HG03064 (cell line): Measurements from ENCODE around the gene DNAAF3.
"Not testable (repeated sequence)": the region's sequence is repeated elsewhere in the genome, so short reads cannot be mapped to it uniquely, and the experiment has no call there.

Experiments used
- ATAC-seq: cut with Tn5 transposase; IDR thresholded peaks from one replicate; pipeline ENCODE4 v1.9.1; 2021; ENCODE audit warnings: low read depth; ENCODE audit not compliant: unreplicated experiment

The DNAAF3 gene

DNA sequence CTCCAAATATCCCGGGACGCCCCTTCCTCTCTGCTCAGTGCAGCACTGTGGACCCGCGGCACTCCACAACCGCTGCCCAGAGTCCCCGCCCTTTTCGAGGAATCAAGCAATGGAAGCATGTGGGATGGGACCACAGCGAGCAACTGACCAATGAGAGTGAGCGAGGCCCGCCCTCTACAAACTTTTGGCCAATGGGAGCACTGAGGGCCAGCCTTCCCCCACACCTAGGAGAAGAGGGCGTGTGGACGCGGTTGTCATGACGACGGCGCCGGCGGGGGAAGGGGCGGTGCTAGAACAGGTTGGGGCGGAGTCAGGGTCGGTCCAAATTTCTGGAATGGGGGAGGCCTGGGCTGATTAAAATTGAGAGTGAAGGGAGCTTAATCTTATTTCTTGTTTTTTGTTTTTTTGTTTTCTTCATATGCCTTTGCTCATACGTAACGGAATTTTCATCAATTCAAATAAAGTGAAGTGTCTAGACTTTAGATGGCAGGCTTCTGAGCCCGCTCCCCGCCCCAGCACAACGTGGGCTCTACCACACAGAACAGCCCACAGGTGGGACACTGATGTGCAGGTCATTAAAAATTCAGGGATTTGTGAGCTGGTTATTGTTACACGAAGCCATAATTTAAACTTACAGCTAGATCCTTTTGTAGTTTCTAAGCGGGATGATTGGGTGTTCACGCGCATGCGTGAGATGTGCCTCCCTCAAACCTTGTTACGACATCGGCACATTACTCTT is at the start of gene DNAAF3:
Gene DNAAF3, minus strand, starts transcription at position 84 of the 739 bp plus-strand sequence. CDS start 200 bp downstream, outside the sequence.
- peak; percentile 61 for ATAC-seq

DNA sequence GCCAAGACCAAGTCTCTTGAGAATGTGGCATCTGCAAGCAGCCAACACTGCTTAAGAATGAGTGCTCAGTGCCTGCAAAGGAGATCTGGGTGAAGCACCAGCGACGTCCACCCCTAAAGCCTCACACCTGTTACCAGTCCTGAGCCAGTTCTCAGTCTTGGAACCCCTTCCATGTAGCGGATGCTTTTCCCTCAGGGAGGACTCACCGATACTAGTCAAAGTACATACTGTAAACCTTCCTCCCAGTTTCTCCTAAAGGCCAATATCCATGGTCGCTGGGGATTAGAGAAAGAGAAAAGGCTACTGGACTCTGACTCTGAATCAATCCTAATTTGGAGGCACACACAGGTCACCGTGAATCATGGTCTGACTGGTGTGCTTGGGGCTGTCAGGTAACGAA is 47.1 kb upstream of the DNAAF3 start:
- ATAC-seq, result no peak

DNA sequence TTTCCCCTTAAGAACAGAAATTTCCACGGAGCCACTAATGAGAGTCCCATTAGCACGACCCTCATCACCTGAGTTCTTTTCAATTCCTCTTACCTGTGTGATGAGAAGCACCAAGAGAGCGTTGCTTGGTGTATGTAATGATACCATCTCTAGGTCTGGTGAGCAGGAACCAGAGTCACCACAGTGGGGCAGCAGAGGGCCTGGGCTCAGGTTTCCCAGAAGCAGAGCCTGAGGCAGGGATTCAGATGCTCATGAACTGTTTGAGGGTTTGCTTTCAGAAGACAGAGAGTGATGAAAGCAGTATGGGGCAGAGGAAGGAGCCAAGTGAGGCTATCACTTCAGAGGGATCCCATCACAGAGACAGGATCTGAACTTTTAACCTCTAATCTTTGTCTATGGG is 46.0 kb upstream of the DNAAF3 start:
- ATAC-seq, result no peak

DNA sequence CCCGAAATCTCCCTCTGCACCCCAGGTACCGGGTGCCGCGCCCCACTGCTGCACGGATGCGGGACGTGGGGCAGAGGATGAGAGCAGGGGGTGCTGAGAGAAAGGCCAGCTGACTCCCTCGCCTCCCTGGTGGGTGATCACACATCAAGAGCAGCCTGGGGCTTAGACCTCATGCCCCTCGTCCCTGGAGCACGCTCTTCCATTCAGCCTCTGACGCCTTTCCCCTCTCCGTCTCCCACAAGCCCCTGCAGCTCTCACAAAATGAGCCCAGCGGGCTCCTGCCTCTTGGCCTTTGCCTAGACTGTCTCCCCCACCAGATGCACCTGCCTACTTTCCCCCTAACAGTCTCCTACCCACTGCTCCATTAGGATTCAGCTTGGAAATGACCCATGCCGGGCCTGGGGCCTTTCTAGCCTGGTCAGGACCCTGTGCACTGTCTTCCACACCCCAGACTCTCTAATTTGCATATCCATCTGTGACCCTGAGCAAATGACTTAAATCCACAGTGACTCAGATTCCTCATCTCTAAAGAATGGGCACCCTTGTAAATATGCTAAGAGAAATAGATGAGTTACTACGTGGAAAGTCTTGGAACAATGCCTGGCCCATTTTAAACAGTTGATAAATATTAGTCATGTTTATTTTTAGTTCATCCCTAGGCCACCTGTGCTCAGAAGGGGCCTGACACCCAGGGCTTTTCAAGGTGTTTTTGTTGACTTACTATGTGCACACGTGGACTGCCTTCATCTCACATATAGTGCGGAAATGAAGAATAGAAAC is 43.5 kb upstream of the DNAAF3 start:
- ATAC-seq, result no peak

DNA sequence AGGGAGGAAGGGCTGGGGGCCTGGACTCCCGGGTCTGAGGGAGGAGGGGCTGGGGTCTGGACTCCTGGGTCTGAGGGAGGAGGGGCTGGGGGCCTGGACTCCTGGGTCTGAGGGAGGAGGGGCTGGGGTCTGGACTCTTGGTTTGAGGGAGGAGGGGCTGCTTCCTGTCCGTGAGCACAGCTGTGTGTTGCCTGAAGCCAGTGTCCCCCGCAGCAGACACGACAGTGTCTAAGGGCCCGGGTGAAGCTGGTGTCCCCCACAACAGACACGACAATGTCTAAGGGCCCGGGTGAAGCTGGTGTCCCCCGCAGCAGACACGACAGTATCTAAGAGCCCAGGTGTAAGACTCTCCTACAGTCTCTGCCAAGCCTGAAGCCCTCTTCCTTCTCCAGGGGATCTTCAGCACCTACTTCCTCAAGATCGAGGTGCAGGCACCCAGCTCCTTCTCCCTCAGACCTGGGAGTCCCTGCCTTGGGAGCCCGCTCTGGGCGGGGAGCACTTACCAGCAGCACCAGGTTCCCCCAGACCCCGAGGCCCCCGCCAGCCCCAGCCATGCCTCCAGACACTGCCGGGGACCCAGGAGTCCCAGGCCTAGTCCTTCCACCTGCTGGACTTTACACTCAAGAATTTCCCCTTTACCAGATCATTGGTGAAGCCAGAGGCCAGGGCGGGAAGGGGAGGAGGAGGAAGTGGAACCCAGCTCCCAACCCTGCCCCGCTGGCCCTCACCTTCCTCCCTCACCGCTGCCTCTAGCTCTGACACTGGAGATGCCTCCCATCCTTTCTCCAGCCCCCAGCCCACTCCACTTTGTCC is 42.7 kb upstream of the DNAAF3 start, which contains the start of gene PTPRH:
Gene PTPRH, minus strand, starts transcription at position 622 of the 813 bp plus-strand sequence. Its CDS starts 68 bp downstream, at position 554.
- ATAC-seq, result no peak

DNA sequence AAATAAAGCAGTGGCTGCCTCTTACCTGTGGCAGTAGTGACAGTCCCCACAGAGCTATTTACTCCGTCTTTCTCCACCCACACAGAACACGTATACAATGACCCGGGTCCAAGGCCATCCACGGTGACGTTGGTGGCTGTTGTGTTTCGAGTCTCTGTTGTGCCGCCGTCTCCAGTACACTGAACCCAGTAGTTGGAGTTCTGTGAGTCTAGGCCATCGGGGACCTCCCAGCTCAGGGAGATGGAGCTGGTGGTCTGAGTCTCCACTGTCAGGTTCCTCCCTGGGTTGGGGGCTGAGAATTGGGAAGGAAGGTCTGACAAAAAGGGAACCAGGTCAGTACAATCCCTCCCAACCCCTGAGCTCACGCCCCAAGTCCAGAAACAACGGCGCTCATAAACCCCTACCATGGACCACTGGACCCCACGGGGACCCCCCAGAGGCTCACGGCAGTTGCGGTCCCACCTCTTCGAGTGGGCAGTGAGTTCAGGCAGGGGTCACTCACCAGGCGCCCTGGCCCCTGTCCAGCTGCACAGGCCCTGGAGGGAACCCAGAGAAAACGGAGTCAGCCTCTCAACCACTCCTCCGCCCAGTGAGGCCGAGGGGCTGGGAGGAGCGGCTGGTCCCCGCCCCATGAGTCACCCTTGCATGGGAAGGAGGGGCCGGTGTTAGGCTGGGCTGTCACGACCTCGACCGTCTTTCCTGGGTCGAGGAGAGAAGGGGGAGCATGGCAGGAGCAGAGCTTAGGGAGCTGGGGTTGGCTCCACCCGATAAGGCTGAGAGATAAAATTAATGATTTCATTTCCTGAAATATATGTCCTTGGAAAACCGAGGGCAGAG is 40.5 kb upstream of the DNAAF3 start:
- no peak for ATAC-seq

DNA sequence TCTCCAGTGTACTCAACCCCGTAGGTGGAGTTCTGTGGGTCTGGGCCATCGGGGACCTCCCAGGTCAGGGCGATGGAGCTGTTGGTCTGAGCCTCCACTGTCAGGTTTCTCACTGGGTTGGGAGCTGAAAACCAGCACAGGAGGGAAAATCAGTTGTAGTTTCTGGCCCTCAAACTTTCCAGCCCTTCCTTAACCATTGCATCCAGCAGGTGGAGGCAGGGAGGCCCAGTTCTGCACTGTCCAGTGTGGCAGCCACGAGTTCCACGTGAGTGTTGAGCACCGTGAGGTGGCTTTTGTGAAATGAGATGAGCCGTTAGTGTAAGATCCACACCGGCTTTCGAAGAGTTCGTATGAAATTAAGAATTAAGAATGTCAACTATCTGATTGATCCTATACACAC is 35.8 kb upstream of the DNAAF3 start:
- not testable (repeated sequence) for ATAC-seq

DNA sequence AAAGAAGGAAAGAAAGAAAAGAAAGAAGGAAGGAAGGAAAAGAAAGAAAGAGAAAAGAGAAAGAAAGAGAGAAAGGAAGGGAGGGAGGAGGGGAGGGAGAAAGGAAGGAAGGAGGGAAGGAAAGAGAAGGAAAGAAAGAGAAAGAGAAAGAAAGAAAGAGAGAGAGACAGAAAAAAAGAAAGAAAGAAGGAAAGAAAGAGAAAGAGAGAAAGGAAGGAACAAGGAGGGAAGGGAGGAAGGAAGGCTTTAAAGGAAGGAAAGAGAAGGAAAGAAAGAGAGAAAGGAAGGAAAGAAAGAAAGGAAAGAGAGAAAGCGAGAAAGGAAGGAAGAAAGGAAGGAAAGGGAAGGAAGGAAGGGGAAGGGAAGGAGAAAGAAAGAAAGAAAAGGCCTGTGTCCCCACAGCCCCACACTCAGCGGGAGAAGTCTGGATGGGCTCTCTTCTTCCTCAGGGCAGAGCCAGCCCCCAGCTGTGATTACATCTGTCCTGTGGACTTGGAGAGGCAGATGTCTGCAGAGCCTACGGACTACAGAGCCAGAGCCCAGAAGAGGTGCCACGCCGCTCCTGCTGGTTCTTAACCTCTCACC is 33.3 kb upstream of the DNAAF3 start:
- ATAC-seq, result no peak

DNA sequence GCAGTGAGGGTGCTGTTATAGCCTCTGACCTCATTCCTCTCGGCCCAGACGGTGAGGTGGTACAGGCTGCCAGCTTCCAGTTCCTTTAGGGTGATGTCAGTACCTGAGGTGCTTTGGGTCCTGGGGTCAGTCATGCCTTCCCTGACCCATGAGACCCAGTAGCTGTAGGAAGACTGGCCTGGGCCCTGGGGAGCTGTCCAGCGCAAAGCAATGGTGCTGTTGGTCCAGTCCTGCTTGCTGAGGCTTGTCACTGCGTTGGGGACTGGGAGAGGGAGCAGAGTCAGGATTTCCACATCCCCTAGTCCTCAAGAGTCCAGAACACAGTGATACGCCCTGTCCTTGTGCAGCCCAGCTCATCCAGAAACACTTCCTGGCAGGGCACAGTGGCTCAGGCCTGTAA is 32.2 kb upstream of the DNAAF3 start:
- ATAC-seq, result no peak

DNA sequence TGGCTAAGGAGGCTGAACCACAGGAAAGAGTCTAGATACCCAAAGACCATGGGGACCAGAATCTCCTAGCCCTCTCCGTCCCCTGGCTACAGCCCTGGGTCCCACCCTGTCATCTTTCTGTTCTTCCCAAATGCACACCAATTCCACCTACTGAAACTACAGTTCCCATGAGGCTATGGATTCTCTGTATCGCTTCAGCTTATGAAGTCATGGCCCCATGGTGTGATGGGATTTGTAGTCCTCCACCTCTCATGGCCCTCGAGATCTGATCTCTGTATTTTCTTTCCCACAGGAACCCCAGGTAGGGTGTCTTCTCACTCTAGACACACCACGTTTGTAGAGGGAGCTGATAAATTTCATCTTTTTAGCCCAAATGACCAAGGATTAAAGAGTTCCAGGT is 31.1 kb upstream of the DNAAF3 start:
- no peak for ATAC-seq

DNA sequence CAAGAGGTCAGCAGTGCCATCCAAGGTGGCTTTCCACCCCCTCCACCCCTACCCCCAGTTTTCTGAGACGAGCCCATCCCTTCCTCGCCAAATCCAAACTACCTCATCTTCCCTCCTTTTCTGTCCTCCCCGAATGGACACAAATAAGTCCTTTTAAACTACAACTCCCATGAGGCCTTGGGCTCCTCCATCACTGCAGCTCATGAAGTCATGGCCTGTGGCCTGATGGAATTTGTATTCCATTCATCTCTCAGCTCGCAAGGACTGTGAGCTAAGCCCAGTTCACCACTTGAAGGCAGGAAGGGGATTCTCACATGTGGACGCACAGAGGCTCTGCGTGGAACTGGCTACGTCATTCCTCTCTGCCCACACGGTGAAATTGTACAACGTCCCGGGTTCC is 30.4 kb upstream of the DNAAF3 start:
- no peak for ATAC-seq

DNA sequence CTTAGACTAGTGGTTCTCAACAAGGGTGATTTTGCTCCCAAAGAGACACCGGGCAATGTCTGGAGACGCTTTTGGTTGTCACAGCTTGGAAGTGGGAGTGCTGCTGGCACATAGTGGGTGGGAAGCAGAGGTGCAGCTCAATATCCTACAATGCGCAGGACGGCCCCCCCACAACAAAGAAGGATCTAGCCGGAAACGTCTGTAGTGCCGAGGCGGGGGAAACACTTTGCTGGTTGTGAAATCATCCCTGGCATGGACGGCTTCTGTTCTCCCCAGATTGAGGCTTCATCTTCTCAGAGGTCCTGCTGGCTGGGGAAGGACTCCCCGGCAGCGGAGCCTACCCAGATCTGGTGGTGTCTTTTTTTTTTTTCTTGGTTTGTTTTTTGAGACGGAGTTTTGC is 27.1 kb upstream of the DNAAF3 start:
- ATAC-seq, result no peak

DNA sequence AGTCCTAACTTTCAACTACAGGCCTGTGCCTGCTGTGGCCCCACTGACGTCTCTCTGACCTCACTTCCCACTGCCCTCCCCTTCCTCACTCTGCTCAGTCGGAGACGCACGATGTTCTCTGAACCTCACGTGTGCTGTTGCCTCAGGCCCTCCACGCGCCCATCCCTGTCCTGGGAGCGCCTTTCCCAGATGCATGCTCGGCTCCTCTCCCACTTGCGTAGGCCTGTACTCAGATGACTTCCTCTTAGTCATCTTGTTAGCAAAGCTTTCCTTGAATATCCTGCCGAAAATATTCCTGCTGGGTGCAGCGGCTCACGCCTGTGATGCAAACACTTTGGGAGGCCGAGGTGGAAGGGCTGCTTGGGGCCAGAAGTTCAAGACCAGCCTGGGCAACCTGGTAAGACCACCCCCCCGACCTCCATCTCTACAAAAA is 23.0 kb upstream of the DNAAF3 start:
- no peak for ATAC-seq

DNA sequence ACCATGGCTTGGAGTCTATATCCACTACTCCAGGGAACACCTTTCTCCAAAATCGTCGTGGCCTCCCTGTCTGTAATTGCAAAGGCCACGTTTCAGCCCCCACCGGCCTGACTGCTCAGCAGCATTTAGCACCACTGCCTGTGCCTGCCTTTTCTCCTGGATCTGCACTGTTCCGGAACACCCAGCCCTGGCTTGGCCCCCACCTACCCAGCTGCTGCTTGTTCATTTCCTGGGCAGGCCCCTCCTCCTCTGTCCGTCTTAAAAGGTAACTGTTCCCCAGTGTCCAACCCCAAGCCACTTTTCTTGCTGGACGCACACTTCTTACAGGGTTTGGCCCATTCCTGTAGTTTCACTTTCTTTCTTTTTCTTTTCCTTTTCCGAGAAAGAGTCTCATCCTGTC is 22.2 kb upstream of the DNAAF3 start:
- no peak for ATAC-seq

DNA sequence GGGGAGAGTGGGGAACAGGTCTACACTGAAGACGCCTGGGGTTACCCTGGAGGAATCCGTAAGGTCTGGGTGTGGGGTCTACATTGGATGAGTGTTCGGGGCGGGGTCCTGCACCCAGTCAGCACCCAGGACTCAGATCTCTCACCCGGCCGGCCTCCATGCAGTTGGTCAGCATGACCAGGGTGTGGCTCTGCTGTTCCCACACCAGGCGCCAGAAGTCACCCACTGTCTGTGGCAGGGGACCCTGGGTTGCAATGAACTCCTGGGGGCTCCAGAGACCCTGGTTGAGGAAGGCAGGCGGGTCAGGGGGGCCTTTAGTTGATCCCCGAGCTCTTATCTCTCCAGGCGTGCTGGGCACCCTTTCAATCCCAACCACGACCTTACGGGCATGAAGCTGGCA is 19.7 kb upstream of the DNAAF3 start:
- no peak for ATAC-seq

DNA sequence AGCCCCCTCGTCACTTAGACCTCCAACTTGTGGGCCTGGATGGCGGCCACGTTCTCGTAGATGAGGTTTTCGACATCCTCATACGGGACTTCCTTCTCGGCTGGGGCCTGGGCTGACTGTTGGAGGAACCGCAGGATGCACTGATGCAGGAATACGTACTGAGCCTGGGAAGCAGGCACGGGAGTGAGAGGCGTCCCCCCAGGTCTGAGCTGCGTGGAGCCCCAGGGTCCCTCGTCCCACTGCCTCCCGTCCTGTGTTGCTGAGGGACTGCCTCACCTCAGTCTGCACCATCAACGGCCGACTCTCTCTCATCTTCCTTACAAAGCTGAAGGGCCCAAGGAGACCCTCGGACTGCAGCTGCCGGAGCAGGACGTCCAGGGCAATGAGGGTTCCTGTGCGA is 15.3 kb upstream of the DNAAF3 start:
- ATAC-seq, result no peak

DNA sequence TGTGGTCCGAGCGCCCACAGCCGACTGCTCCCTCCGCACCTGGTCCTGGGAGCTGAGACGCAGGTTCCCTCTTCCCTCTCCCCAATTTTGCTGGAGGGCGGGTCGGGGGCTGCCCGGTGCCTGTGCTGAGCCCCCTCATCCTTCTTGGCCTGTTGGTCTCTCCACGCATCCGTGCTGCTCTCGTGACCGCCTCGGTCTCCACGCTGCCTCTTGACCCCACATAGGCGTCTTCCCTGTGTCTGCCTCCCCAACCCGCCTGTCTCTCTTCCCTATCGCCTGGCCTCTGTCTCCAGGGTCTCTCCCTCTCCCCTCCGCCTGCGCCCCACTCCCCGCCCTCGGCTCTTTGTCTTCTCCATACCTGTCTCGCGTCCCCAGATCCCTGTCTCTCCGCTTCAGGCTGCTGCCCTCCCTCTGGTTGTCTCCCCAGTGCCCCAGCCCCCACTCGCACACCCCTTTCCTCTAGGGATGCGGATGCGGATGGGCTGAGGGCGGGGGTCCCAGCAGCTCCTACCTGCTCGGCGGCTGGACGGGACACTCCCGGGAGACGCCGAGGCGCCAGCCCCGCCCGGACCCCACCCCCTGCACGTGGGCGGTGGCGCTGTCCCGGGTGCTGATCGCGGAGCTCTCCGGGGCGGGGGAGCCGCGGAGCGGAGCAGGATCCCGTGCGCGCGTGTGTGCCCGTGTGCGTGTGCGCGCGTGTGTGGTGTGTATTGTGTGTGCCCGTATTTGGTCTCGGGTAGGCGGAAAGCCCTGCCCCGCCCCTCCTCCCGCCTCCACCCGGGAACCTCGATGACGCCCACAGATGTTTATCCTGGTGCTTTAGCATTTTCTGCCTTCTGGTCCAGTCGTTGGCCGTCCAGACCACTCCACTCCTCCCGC is 13.4 kb upstream of the DNAAF3 start, which contains the start of gene SYT5:
Gene SYT5, minus strand, starts transcription at position 684 of the 879 bp plus-strand sequence. CDS start 1,248 bp downstream, outside the sequence.
- no peak for ATAC-seq

DNA sequence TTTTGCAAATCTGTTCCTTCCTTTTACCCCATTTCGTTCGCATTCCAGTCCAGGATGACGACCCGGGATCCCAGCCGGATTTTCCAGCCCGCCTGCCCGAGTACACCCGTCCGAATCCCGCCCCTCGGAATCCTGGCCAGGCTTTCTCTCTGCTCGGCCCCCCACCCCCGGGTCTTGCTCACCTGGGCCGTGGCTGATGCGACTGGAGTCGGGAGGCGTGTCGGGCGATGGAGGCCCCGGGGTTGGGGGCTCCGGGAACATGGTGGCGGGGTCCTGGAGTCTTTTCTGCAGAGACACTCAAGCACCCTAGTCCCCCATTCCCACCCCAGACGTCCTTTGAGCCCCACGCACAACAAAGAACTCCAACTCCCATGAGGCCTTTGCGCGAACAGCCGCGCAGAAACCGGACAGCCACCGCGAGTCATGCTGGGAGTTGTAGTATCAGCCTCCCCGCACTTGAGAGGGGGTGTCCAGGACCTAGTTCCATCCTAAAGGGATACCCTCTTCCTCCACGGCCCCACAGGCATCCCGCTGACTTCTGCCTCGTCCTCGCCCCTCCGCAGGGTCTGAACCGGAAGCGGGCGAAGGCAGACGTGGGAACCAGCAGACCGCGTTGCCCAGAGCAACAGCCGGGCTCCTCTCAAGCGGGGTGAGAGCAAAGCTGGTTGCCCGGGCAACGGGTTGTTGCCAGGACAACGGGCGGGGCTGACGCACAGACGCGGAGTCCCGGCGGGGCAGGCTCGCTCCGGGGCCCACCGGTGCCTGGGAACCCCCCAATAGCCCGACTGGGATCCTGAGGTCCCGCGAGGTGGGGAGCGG is 12.6 kb upstream of the DNAAF3 start:
- ATAC-seq, result peak; percentile 60
